Activated CD8-positive, alpha-beta memory T cell treated with anti-CD3 and anti-CD28 coated beads for 4 hours (primary cell): ENCODE measurements around the gene DHRS1.
"Not testable (repeated sequence)": the region's sequence is repeated elsewhere in the genome, so short reads cannot be mapped to it uniquely, and the experiment has no call there.

Experiments
- DNase-seq, 2 donors: peaks; one replicate each; pipeline ENCODE4 v3.0.0-alpha.2; 2020; ENCODE audit warnings: low read depth in 2 of 2

Gene DHRS1

DNA sequence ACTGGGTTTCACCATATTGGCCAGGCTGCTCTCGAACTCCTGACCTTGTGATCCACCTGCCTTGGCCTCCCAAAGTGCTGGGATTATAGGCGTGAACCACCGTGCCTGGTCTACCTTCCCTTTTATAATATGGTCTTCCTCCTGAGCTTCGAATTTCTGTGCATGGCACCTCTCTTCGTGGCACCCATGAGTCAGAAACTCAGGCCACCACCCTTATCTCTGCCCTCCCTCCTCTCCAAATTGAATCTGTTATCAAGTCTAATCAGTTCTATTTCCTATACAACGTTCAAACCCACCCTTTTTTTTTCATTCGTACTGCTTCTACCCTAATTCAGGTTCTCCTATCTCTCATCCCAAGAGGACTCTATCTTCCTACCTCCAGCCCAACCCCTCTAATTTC is 52.2 kb downstream of the DHRS1 start:
- DNase-seq, result no peak

DNA sequence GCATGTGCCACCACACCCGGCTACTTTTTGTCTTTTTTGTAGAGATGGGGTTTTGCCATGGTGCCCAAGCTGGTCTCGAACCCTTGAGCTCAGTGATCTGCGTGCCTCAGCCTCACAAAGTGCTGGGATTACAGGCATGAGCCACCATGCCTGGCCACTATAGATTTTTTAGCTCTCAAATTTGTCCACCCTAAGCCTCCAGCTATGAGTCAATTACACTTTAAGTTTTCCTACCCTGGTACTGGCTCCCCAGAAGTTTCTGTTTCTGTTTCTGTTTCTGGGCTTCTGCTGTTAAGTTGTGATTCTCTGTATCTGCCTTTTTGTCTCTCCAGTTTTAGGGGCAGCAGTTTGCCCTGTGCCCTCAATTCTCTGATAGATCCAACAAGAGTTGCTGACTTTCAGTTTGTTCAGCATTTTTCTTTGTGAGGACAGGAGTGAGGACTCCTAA is 52.8 kb downstream of the DHRS1 start:
- DNase-seq, result no peak

DNA sequence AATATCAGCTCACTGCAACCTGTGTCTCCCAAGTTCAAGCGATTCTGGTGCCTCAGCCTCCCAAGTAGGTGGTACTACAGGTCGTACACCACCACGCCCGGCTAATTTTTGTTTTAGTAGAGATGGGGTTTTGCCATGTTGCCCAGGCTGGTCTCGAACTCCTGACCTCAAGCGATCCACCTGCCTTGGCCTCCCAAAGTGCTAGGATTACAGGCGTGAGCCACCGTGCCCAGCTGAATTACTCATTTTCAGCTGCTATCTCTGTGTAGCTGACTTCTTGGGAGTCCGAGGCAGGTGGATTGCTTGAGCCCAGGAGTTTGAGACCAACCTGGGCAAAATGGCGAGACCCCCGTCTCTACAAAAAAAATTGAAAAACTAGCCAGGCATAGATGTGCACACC is 54.2 kb downstream of the DHRS1 start:
- not testable (repeated sequence) for DNase-seq

DNA sequence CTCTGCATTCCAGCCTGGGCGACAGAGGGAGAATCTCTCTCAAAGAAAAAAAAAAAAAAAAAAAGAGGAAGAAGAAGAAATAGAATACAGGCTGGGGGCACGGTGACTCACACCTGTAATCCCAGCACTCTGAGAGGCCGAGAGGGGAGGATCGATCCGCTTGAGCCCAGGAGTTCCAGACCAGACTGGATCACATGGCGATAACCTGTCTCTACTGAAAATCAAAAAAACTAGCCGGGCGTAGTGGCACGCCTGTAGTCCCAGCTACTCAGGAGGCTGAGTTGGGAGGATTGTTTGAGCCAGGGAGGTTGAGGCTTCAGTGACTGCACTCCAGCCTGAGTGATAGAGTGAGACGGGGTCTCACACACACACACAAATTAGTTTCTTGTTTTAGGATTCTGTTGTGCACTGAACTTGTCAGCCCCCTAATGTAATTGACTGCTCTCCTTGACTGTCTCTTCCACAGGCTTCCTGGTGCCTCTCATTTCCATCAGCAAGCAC is 56.2 kb downstream of the DHRS1 start:
- DNase-seq, result no peak

DNA sequence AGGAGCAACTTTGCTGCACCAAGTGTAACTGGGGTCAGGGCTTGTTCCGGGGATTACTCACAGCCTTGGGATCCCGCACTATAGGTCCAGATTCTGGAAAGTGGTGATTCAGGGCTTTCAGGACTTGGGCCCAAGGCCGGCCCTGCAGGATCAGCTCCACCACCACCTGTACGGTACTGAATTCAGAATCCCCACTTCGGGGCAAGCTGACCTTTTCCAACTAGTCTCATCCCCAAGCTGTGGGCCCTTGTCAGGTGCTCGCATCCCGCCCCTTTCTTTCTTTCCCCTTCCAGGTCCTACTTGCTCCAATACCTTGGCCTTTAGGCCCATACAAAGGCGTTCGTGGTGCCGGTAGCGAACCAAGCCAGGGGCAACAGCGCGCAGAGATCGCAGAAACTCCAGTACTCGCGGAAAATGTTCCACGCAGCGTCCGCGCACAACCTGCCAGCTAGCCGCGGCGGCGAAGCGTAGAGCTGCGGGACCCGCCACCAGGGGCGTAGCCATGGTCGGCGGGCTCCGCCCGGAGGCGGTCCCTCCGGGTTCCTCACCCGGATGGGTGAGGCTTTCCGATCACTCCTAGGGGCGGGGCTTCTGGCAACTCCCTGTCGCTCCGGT is 57.6 kb downstream of the DHRS1 start:
- peak; percentile 85 to 90 for DNase-seq
